H7 (cell line): ENCODE data around the gene CRELD2. TPM values are rescaled to one million over a fixed set of nuclear protein-coding genes. Genes with fewer than 3 reads are reported as not detected.

Experiments
- DNase-seq: peaks from one replicate; pipeline ENCODE4 v3.0.0; 2012
- H3K27me3 ChIP-seq: 2 replicates; pipeline ENCODE4 v1.6.0; 2011; ENCODE audit warnings: mild to moderate bottlenecking, low read length; ENCODE audit not compliant: control insufficient read depth, insufficient read depth
- H3K36me3 ChIP-seq: replicated peaks from 2 replicates; pipeline ENCODE4 v1.5.1; 2011; ENCODE audit warnings: low read length; ENCODE audit not compliant: control insufficient read depth, insufficient read depth
- H3K4me3 ChIP-seq: 2 replicates; pipeline ENCODE4 v1.5.1; 2011; ENCODE audit warnings: low read depth, mild to moderate bottlenecking, control low read depth, low read length, moderate library complexity; ENCODE audit not compliant: insufficient read depth
- total RNA-seq: library from RNA; depleted of rRNA; stranded (reverse); fragments of >200 nt; shearing (Covaris generic); gene quantifications from 2 replicates; pipeline ENCODE4 v1.2.3, GENCODE V29; 2014

The CRELD2 gene
- total RNA-seq, 1 experiment from 2014 or later = 45.6 TPM

GRCh38 chr22:49914256-49914655 is 4.2 kb upstream of the CRELD2 start:
- Histone ChIP-seq H3K36me3 (peaks cover 3% of the 10 kb centered on the region), H3K4me3 (no peak overlapping the region), H3K27me3 (no peaks in the 10 kb centered on the region; the same call in 1 of the 2 replicates)
- DNase-seq = no peak

- no peak overlapping the region for H3K4me3 ChIP-seq
- H3K27me3 ChIP-seq = no peaks in the 10 kb centered on the region; the same call in 1 of the 2 replicates
- DNase-seq = no peak
- H3K36me3 ChIP-seq = peaks cover 5% of the 10 kb centered on the region
Observed at GRCh38 chr22:49915610-49916009, 2.8 kb upstream of the CRELD2 start.

- H3K27me3 ChIP-seq = no peaks in the 10 kb centered on the region; the same call in 1 of the 2 replicates
- peaks cover 5% of the 10 kb centered on the region for H3K36me3 ChIP-seq
- no peak for DNase-seq
- H3K4me3 ChIP-seq = no peak overlapping the region
Observed at GRCh38 chr22:49916831-49917230, 1.6 kb upstream of the CRELD2 start.

- peak overlapping the region; percentile 56 for H3K4me3 ChIP-seq
- peaks cover 1% of the 10 kb centered on the region; the same call in 1 of the 2 replicates for H3K36me3 ChIP-seq
- peak; percentile 82 for DNase-seq
- H3K27me3 ChIP-seq = no peaks in the 10 kb centered on the region; the same call in 1 of the 2 replicates
Observed at GRCh38 chr22:49918911-49919881, 762 bp downstream of the CRELD2 start.

- H3K4me3 ChIP-seq = no peak overlapping the region
- peaks cover 1% of the 10 kb centered on the region; the same call in 1 of the 2 replicates for H3K36me3 ChIP-seq
- no peak for DNase-seq
- no peaks in the 10 kb centered on the region; the same call in 1 of the 2 replicates for H3K27me3 ChIP-seq
Observed at GRCh38 chr22:49920859-49921258, 2.4 kb downstream of the CRELD2 start.

GRCh38 chr22:49921508-49922278 is 3.3 kb downstream of the CRELD2 start:
- Histone ChIP-seq H3K4me3 (no peak overlapping the region), H3K27me3 (no peaks in the 10 kb centered on the region; the same call in 1 of the 2 replicates), H3K36me3 (peaks cover 1% of the 10 kb centered on the region; the same call in 1 of the 2 replicates)
- DNase-seq = no peak

- peaks cover 1% of the 10 kb centered on the region; the same call in 1 of the 2 replicates for H3K36me3 ChIP-seq
- no peak overlapping the region for H3K4me3 ChIP-seq
- no peak for DNase-seq
- no peaks in the 10 kb centered on the region; the same call in 1 of the 2 replicates for H3K27me3 ChIP-seq
Observed at GRCh38 chr22:49922484-49922883, 4.0 kb downstream of the CRELD2 start.

- no peak overlapping the region for H3K4me3 ChIP-seq
- no peaks in the 10 kb centered on the region; the same call in 1 of the 2 replicates for H3K27me3 ChIP-seq
- no peak for DNase-seq
- H3K36me3 ChIP-seq = peaks cover 1% of the 10 kb centered on the region; the same call in 1 of the 2 replicates
Observed at GRCh38 chr22:49922926-49923325, 4.5 kb downstream of the CRELD2 start.

- peaks cover 1% of the 10 kb centered on the region; the same call in 1 of the 2 replicates for H3K36me3 ChIP-seq
- DNase-seq = no peak
- no peak overlapping the region for H3K4me3 ChIP-seq
- H3K27me3 ChIP-seq = no peaks in the 10 kb centered on the region; the same call in 1 of the 2 replicates
Observed at GRCh38 chr22:49923445-49923844, 5.0 kb downstream of the CRELD2 start.

- DNase-seq = no peak
- no peak overlapping the region for H3K4me3 ChIP-seq
- H3K27me3 ChIP-seq = no peaks in the 10 kb centered on the region; the same call in 1 of the 2 replicates
- peaks cover 1% of the 10 kb centered on the region; the same call in 1 of the 2 replicates for H3K36me3 ChIP-seq
Observed at GRCh38 chr22:49924113-49924833, 5.8 kb downstream of the CRELD2 start.

GRCh38 chr22:49925525-49926128 is 7.2 kb downstream of the CRELD2 start:
- Histone ChIP-seq H3K27me3 (peaks cover 8% of the 10 kb centered on the region), H3K4me3 (no peak overlapping the region)
- no peak for DNase-seq

GRCh38 chr22:49926916-49927315 is 8.5 kb downstream of the CRELD2 start:
- peak; percentile 62 for DNase-seq
- no peaks in the 10 kb centered on the region for H3K36me3 ChIP-seq
- H3K4me3 ChIP-seq = no peak overlapping the region

More at GRCh38 chr22:49925525-49926128, 7.2 kb downstream of the CRELD2 start:
- H3K36me3 ChIP-seq = no peaks in the 10 kb centered on the region; the same call in 1 of the 2 replicates

GRCh38 chr22:49927483-49928184 is 9.2 kb downstream of the CRELD2 start:
- peaks cover 8% of the 10 kb centered on the region for H3K27me3 ChIP-seq
- H3K4me3 ChIP-seq = no peak overlapping the region
- H3K36me3 ChIP-seq = no peaks in the 10 kb centered on the region
- DNase-seq = peak; percentile 56

More at GRCh38 chr22:49926916-49927315, 8.5 kb downstream of the CRELD2 start:
- H3K27me3 ChIP-seq = peaks cover 8% of the 10 kb centered on the region
